ENCODE results near the gene USP9X. TPM values are rescaled to one million over a fixed set of nuclear protein-coding genes. Genes with fewer than 3 reads are reported as not detected.

USP9X gene
- total RNA-seq, 2 donors from 2014 or later: 69.1 to 86.2 TPM

DNA sequence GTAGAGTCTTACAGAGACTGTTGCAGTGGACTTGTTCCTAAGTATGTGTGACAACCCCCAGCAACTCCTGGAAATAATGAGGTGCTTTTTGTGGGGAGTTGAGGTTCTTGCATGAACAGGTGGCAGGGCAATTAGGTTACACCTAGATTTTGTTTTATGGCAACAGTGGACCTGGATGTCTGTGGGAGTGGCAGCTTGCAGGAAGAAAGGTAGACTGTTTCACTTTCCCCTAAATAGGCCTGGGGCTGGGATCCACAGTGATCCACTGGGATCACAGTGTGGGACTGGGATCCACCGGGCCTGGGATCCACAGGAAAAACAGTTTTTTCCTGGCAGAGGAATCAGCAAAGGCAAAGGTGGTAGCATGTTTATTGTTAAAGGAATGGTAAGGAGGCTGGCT lies 18.3 kb upstream of the USP9X start:
- ATAC-seq (no peak), DNase-seq (no peak)
- H3K9me3 ChIP-seq (ENCODE audit: control insufficient read depth, low read length, poor library complexity, severe bottlenecking): no peaks in the 10 kb centered on the region
- H3K36me3 Mint-ChIP-seq (ENCODE audit: low read depth): no peaks in the 10 kb centered on the region
- no peak overlapping the region for H3K27ac Mint-ChIP-seq
- H3K4me1 Mint-ChIP-seq: peaks cover 7% of the 10 kb centered on the region
- H3K4me3 Mint-ChIP-seq: no peak overlapping the region
- no peaks in the 10 kb centered on the region for H3K27me3 Mint-ChIP-seq

GRCh38 chrX:41067721-41068120 lies 17.5 kb upstream of the USP9X start:
- Mint-ChIP-seq H3K4me1 (peaks cover 7% of the 10 kb centered on the region), H3K27me3 (no peaks in the 10 kb centered on the region), H3K4me3 (no peak overlapping the region), H3K36me3 (ENCODE audit: low read depth) (no peaks in the 10 kb centered on the region), H3K27ac (no peak overlapping the region)
- DNase-seq: no peak
- no peak for ATAC-seq
- no peaks in the 10 kb centered on the region for H3K9me3 ChIP-seq (ENCODE audit: control insufficient read depth, low read length, poor library complexity, severe bottlenecking)

GRCh38 chrX:41076742-41077141 lies 8.5 kb upstream of the USP9X start:
- Mint-ChIP-seq H3K4me3 (no peak overlapping the region), H3K4me1 (no peaks in the 10 kb centered on the region)
- no peak for DNase-seq

GRCh38 chrX:41081821-41082220 lies 3.4 kb upstream of the USP9X start:
- Mint-ChIP-seq H3K27ac (no peak overlapping the region), H3K4me3 (no peak overlapping the region), H3K27me3 (no peaks in the 10 kb centered on the region), H3K4me1 (peaks cover 2% of the 10 kb centered on the region), H3K36me3 (ENCODE audit: low read depth) (no peaks in the 10 kb centered on the region)
- DNase-seq (no peak), ATAC-seq (no peak)
- no peaks in the 10 kb centered on the region for H3K9me3 ChIP-seq (ENCODE audit: control insufficient read depth, low read length, poor library complexity, severe bottlenecking)

More at GRCh38 chrX:41076742-41077141, 8.5 kb upstream of the USP9X start:
- H3K27ac Mint-ChIP-seq: no peak overlapping the region
- no peaks in the 10 kb centered on the region for H3K9me3 ChIP-seq (ENCODE audit: control insufficient read depth, low read length, poor library complexity, severe bottlenecking)
- ATAC-seq: no peak
- H3K36me3 Mint-ChIP-seq (ENCODE audit: low read depth): no peaks in the 10 kb centered on the region
- no peaks in the 10 kb centered on the region for H3K27me3 Mint-ChIP-seq

GRCh38 chrX:41082783-41083182 lies 2.5 kb upstream of the USP9X start:
- ATAC-seq: no peak
- no peaks in the 10 kb centered on the region for H3K27me3 Mint-ChIP-seq
- H3K27ac Mint-ChIP-seq: no peak overlapping the region
- H3K4me3 Mint-ChIP-seq: no peak overlapping the region
- no peaks in the 10 kb centered on the region for H3K9me3 ChIP-seq (ENCODE audit: control insufficient read depth, low read length, poor library complexity, severe bottlenecking)
- peaks cover 4% of the 10 kb centered on the region for H3K4me1 Mint-ChIP-seq
- no peaks in the 10 kb centered on the region for H3K36me3 Mint-ChIP-seq (ENCODE audit: low read depth)
- DNase-seq: no peak

GRCh38 chrX:41084044-41084892 lies 977 bp upstream of the USP9X start:
- H3K4me3 Mint-ChIP-seq: peak overlapping the region; percentile 92
- no peaks in the 10 kb centered on the region for H3K36me3 Mint-ChIP-seq (ENCODE audit: low read depth)
- no peaks in the 10 kb centered on the region for H3K9me3 ChIP-seq (ENCODE audit: control insufficient read depth, low read length, poor library complexity, severe bottlenecking)
- peak; percentile 73 for ATAC-seq
- peaks cover 10% of the 10 kb centered on the region for H3K4me1 Mint-ChIP-seq
- H3K27me3 Mint-ChIP-seq: no peaks in the 10 kb centered on the region
- H3K27ac Mint-ChIP-seq: peak overlapping the region; percentile 94
- DNase-seq: peak; percentile 86 to 91 (median 89)

GRCh38 chrX:41085512-41085877 lies 250 bp downstream of the USP9X start:
- Mint-ChIP-seq H3K27ac (peak overlapping the region; percentile 94), H3K4me3 (peak overlapping the region; percentile 92), H3K4me1 (peaks cover 14% of the 10 kb centered on the region), H3K36me3 (ENCODE audit: low read depth) (no peaks in the 10 kb centered on the region), H3K27me3 (no peaks in the 10 kb centered on the region)
- peak; percentile 45 to 63 (median 54) for DNase-seq
- ATAC-seq: peak; percentile 42
- H3K9me3 ChIP-seq (ENCODE audit: control insufficient read depth, low read length, poor library complexity, severe bottlenecking): no peaks in the 10 kb centered on the region

GRCh38 chrX:41085878-41086626 lies 807 bp downstream of the USP9X start:
- Mint-ChIP-seq H3K4me1 (peaks cover 16% of the 10 kb centered on the region), H3K27ac (peak overlapping the region; percentile 94), H3K4me3 (peak overlapping the region; percentile 92), H3K27me3 (no peaks in the 10 kb centered on the region), H3K36me3 (ENCODE audit: low read depth) (no peaks in the 10 kb centered on the region)
- no peak for ATAC-seq
- H3K9me3 ChIP-seq (ENCODE audit: control insufficient read depth, low read length, poor library complexity, severe bottlenecking): no peaks in the 10 kb centered on the region
- DNase-seq: peak; percentile 9 to 27 (median 21)

- Mint-ChIP-seq H3K27me3 (no peaks in the 10 kb centered on the region), H3K27ac (peak overlapping the region; percentile 84), H3K4me3 (peak overlapping the region; percentile 92), H3K36me3 (ENCODE audit: low read depth) (no peaks in the 10 kb centered on the region), H3K4me1 (peaks cover 18% of the 10 kb centered on the region)
- DNase-seq (no peak), ATAC-seq (no peak)
- H3K9me3 ChIP-seq (ENCODE audit: control insufficient read depth, low read length, poor library complexity, severe bottlenecking): no peaks in the 10 kb centered on the region
These were observed 1.3 kb downstream of the USP9X start for GRCh38 chrX:41086627-41086932.

DNA sequence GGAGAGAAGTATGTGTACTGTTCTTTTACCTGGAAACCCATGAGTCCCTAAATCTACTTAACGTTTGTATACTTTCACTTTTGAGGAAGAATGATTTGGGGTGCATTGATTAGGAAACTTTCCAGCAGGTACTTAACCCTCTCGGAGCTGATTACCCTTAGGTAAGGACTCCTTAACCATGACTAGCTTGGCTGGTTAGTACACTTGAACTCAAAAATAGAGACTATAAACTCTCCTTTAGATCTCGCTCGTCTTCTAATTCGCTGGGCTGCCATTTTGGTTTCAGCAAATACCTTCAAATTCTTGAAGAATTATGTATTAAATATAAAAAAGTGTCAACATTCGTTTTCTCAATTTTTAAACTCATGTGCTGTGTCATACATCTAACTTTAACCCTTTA lies 2.0 kb downstream of the USP9X start:
- H3K4me1 Mint-ChIP-seq: peaks cover 18% of the 10 kb centered on the region
- H3K27me3 Mint-ChIP-seq: no peaks in the 10 kb centered on the region
- DNase-seq (no peak), ATAC-seq (no peak)
- peak overlapping the region; percentile 92 for H3K4me3 Mint-ChIP-seq
- H3K9me3 ChIP-seq (ENCODE audit: control insufficient read depth, low read length, poor library complexity, severe bottlenecking): no peaks in the 10 kb centered on the region
- H3K27ac Mint-ChIP-seq: peak overlapping the region; percentile 84
- no peaks in the 10 kb centered on the region for H3K36me3 Mint-ChIP-seq (ENCODE audit: low read depth)

- Mint-ChIP-seq H3K27ac (no peak overlapping the region), H3K36me3 (ENCODE audit: low read depth) (no peaks in the 10 kb centered on the region), H3K27me3 (no peaks in the 10 kb centered on the region), H3K4me1 (peaks cover 26% of the 10 kb centered on the region), H3K4me3 (peak overlapping the region; percentile 31)
- DNase-seq: no peak
- H3K9me3 ChIP-seq (ENCODE audit: control insufficient read depth, low read length, poor library complexity, severe bottlenecking): no peaks in the 10 kb centered on the region
- ATAC-seq: no peak
These were observed 5.5 kb downstream of the USP9X start for GRCh38 chrX:41090568-41091238.

- H3K27me3 Mint-ChIP-seq: no peaks in the 10 kb centered on the region
- ATAC-seq (no peak), DNase-seq (no peak)
- H3K4me1 Mint-ChIP-seq: peaks cover 34% of the 10 kb centered on the region
- peak overlapping the region; percentile 49 for H3K4me3 Mint-ChIP-seq
- H3K36me3 Mint-ChIP-seq (ENCODE audit: low read depth): no peaks in the 10 kb centered on the region
- no peak overlapping the region for H3K27ac Mint-ChIP-seq
- no peaks in the 10 kb centered on the region for H3K9me3 ChIP-seq (ENCODE audit: control insufficient read depth, low read length, poor library complexity, severe bottlenecking)
These were observed 7.5 kb downstream of the USP9X start for GRCh38 chrX:41092776-41093175.

DNA sequence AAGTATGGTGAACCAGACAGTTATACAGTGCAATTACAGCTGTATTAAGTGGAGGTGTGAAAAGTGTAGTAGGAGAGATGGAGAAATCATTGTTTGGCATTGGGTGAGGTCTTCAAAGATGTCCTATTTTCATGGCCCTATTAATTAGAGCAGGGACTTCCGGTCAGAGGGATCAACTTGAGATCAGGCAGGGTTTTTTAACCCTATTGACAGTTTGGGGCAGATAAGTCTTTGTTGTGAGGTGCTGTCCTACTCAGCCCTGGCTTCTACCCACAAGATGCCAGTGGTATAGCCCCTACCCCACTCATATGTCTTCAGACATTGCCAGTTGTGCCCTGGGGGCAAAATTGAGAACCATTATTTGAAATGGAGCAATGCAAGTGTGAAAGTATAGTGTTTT lies 9.9 kb downstream of the USP9X start:
- Mint-ChIP-seq H3K27me3 (no peaks in the 10 kb centered on the region), H3K36me3 (ENCODE audit: low read depth) (no peaks in the 10 kb centered on the region), H3K27ac (no peak overlapping the region), H3K4me3 (peak overlapping the region; percentile 78), H3K4me1 (peaks cover 31% of the 10 kb centered on the region)
- ATAC-seq: no peak
- no peaks in the 10 kb centered on the region for H3K9me3 ChIP-seq (ENCODE audit: control insufficient read depth, low read length, poor library complexity, severe bottlenecking)
- DNase-seq: no peak

Data from T-helper 17 cell (primary cell).